GM19452 (cell line): ENCODE measurements around the gene PIAS1.
"Not testable (repeated sequence)": the region's sequence is repeated elsewhere in the genome, so short reads cannot be mapped to it uniquely, and the experiment has no call there.

Source experiments
- ATAC-seq: cut with Tn5 transposase; IDR thresholded peaks from one replicate; pipeline ENCODE4 v1.9.1; 2021; ENCODE audit not compliant: unreplicated experiment

Gene PIAS1

GRCh38 chr15:68230157-68231100, 176.3 kb downstream of the PIAS1 start:
- ATAC-seq, result peak; percentile 23

GRCh38 chr15:68231102-68231818, 177.1 kb downstream of the PIAS1 start:
- ATAC-seq, result no peak

DNA sequence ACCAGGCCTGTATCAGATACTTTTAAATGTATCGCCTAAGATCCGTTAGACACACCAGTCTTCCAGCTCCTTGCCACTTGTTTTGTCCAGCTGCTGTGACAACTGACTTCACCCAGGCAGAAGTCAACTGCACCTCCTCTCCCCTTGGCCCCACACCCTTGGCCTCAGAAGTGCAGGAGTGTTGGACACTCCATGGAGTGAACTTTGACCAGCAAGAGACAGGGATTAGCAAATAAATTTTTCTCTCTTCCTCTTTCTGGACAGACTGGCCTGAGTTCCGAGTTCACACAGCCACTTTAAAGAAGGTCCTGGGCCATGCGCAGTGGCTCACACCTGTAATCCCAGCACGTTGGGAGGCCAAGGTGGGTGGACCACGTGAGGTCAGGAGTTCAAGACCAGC, 178.3 kb downstream of the PIAS1 start:
- ATAC-seq, result no peak

GRCh38 chr15:68232937-68233336, 178.8 kb downstream of the PIAS1 start:
- ATAC-seq, result no peak

GRCh38 chr15:68234060-68234459, 179.9 kb downstream of the PIAS1 start:
- ATAC-seq, result no peak

GRCh38 chr15:68234520-68234919, 180.4 kb downstream of the PIAS1 start:
- ATAC-seq, result not testable (repeated sequence)

GRCh38 chr15:68235022-68235421, 180.9 kb downstream of the PIAS1 start:
- no peak for ATAC-seq

DNA sequence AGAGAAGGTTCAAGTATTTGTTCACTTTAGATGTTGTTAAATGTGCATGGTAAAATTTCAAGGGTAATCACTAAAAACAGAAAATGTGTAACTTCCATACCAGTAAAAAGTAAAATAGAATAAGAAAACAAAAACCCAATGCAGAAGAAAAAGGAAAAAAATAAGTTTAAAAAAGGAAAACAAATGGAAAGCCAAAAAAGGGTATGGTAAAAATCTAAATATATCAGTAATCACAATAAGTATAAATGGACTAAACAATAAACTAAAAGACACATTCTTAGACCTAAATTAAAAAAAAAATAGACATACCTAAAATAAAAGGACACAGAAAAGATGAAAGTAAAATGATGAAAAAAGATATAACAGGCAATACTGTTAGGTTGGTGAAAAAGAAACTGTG, 184.9 kb downstream of the PIAS1 start:
- no peak for ATAC-seq

- no peak for ATAC-seq
These were observed 187.2 kb downstream of the PIAS1 start for GRCh38 chr15:68241088-68241935.
